Nephron progenitor cell (in vitro differentiated cells): ENCODE measurements around the gene ARMC7.
"Not testable (repeated sequence)": the region's sequence is repeated elsewhere in the genome, so short reads cannot be mapped to it uniquely, and the experiment has no call there.

Experiments used
- DNase-seq: peaks from one replicate; pipeline ENCODE4 v3.0.0; 2021
- H3K27ac Mint-ChIP-seq: 2 replicates; pipeline ENCODE4 v1.8.0; 2021; ENCODE audit warnings: mild to moderate bottlenecking, moderate library complexity, mixed read lengths
- H3K27me3 Mint-ChIP-seq: 2 replicates; pipeline ENCODE4 v1.8.0; 2021; ENCODE audit warnings: mild to moderate bottlenecking, low read depth, mixed read lengths; ENCODE audit not compliant: poor library complexity
- H3K36me3 Mint-ChIP-seq: 2 replicates; pipeline ENCODE4 v1.8.0; 2021; ENCODE audit warnings: low read depth, mixed read lengths
- H3K4me1 Mint-ChIP-seq: 2 replicates; pipeline ENCODE4 v1.8.0; 2021; ENCODE audit warnings: mixed read lengths
- H3K4me3 Mint-ChIP-seq: 2 replicates; pipeline ENCODE4 v1.8.0; 2021; ENCODE audit warnings: mild to moderate bottlenecking, moderate library complexity, mixed read lengths
- H3K9me3 Mint-ChIP-seq: 2 replicates; pipeline ENCODE4 v1.8.0; 2021; ENCODE audit warnings: mild to moderate bottlenecking, moderate library complexity, mixed read lengths
- TF ChIP-seq, protein P1 (sequence below): fragments of 200-600 bp; sonication (generic); IDR thresholded peaks from 2 replicates; pipeline ENCODE4 v1.5.0; 2021; ENCODE audit warnings: antibody characterized with exemption

ARMC7 gene

DNA sequence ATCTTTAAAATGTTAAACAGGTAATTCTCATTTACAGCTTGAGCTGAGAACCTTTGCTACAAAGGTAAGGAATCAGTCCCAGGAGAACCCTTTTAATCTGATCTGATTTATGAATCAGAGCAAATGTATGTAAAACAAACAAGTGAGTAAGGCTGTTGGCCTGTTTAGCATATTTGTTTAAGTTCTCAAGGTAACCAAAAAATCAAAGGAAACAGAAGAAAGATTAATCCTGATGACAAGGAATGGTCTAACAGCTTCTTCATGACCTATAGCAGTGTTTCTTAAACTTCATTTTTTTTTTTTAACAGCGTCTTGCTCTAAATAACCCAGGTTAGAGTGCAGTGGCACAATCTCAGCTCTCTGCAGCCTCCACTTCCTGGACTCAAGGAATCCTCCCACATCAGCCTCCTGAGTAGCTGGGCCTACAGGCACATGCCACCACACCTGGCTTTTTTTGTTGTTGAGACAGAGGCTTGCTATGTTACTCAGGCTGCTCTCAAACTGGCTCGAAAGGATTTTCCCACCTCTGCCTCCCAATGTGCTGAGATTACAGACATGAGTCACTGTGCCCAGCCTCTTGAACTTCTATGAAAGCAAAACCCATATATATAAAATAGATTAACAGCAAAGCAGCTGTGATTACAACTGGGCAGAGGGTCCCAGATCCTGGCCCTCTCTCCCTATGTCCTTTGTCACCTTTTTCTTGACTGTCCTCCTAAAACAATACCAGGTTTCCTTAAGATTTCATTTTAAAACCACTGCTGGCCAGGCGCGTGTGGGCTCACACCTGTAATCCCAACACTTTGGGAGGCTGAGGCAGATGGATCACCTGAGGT is 49.6 kb downstream of the ARMC7 start:
- H3K36me3 Mint-ChIP-seq = peaks cover 28% of the 10 kb centered on the region
- H3K27me3 Mint-ChIP-seq = no peaks in the 10 kb centered on the region
- peaks cover 10% of the 10 kb centered on the region for H3K4me1 Mint-ChIP-seq
- DNase-seq = no peak
- TF ChIP-seq, protein P1, sequence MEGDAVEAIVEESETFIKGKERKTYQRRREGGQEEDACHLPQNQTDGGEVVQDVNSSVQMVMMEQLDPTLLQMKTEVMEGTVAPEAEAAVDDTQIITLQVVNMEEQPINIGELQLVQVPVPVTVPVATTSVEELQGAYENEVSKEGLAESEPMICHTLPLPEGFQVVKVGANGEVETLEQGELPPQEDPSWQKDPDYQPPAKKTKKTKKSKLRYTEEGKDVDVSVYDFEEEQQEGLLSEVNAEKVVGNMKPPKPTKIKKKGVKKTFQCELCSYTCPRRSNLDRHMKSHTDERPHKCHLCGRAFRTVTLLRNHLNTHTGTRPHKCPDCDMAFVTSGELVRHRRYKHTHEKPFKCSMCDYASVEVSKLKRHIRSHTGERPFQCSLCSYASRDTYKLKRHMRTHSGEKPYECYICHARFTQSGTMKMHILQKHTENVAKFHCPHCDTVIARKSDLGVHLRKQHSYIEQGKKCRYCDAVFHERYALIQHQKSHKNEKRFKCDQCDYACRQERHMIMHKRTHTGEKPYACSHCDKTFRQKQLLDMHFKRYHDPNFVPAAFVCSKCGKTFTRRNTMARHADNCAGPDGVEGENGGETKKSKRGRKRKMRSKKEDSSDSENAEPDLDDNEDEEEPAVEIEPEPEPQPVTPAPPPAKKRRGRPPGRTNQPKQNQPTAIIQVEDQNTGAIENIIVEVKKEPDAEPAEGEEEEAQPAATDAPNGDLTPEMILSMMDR = no peak
- H3K27ac Mint-ChIP-seq = no peak overlapping the region
- peaks cover 5% of the 10 kb centered on the region for H3K9me3 Mint-ChIP-seq
- no peak overlapping the region for H3K4me3 Mint-ChIP-seq

DNA sequence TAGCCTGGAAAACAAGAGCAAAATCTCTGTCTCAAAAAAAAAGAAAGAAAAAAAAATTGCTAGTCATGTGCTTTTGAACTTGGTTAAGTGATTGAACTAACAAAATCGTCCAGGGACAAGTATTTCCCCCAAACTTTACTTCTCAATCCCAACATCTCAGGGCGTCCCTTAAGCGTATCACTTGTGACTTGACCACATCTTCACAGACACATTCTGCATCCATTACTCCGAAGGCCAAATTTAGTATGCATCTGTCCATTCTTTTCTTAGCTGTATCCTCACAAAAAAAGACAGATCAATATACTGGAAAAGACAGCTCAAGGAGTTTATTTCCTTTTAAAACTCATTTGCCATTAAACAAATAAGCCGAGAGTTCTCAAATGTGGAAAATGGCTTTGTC is 50.4 kb downstream of the ARMC7 start:
- TF ChIP-seq, protein P1 = no peak
- no peak for DNase-seq
- peaks cover 5% of the 10 kb centered on the region for H3K9me3 Mint-ChIP-seq
- H3K27me3 Mint-ChIP-seq = no peaks in the 10 kb centered on the region
- peaks cover 2% of the 10 kb centered on the region for H3K4me1 Mint-ChIP-seq
- no peak overlapping the region for H3K27ac Mint-ChIP-seq
- peaks cover 33% of the 10 kb centered on the region for H3K36me3 Mint-ChIP-seq
- no peak overlapping the region for H3K4me3 Mint-ChIP-seq

DNA sequence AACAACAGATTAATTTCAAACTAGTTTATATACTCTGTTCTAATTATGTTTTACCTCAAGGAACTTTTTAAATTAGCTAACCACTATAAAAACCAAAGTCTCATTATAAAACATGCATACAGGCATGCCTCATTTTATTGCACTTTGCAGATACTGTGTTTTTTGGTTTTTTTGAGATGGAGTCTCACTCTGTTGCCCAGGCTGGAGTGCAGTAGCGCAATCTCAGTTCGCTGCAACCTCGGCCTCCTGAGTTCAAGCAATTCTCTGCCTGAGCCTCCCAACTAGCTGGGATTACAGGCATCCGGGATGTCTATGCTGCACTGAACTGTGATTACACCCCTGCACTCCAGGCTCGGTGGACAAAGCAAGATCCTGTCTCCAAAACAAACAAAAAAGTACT is 53.3 kb downstream of the ARMC7 start:
- Mint-ChIP-seq H3K27ac (no peak overlapping the region), H3K36me3 (peaks cover 47% of the 10 kb centered on the region), H3K4me3 (no peak overlapping the region), H3K27me3 (no peaks in the 10 kb centered on the region), H3K9me3 (no peaks in the 10 kb centered on the region), H3K4me1 (no peaks in the 10 kb centered on the region)
- no peak for DNase-seq
- TF ChIP-seq, protein P1 = no peak

DNA sequence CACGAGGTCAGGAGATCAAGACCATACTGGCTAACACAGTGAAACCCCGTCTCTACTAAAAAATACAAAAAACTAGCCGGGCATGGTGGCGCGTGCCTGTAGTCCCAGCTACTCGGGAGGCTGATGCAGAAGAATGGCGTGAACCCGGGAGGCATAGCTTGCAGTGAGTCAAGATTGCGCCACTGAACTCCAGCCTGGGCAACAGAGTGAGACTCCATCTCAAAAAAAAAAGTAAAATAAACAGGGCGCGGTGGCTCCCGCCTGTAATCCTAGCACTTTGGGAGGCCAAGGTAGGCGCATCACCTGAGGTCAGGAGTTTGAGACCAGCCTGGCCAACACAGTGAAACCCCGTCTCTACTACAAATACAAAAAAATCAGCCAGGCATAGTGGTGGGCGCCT is 54.8 kb downstream of the ARMC7 start:
- H3K4me1 Mint-ChIP-seq, H3K4me3 Mint-ChIP-seq, H3K27ac Mint-ChIP-seq, H3K9me3 Mint-ChIP-seq, DNase-seq, H3K27me3 Mint-ChIP-seq: not testable (repeated sequence)
- H3K36me3 Mint-ChIP-seq = peaks cover 53% of the 10 kb centered on the region

DNA sequence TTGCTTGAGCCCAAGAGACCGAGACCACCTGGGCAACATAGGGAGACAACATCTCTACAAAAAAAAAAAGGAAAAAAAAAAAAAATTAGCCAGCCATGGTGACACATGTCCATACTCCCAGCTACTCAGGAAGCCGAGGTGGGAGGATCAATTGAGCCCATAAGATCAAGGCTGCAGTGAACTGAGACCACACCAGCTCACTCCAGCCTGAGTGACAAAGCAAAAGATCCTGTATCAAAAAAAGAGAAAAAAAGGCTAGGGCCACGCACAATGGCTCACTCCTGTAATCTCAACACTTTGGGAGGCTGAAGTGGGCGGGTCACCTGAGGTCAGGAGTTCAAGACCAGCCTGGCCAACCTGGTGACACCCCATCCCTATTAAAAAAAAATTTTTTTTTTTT is 59.2 kb downstream of the ARMC7 start:
- no peaks in the 10 kb centered on the region for H3K9me3 Mint-ChIP-seq
- TF ChIP-seq, protein P1 = no peak
- H3K36me3 Mint-ChIP-seq = peaks cover 68% of the 10 kb centered on the region
- H3K4me1 Mint-ChIP-seq = no peaks in the 10 kb centered on the region
- no peak overlapping the region for H3K4me3 Mint-ChIP-seq
- H3K27ac Mint-ChIP-seq = peak overlapping the region; percentile 91
- no peaks in the 10 kb centered on the region for H3K27me3 Mint-ChIP-seq
- no peak for DNase-seq

DNA sequence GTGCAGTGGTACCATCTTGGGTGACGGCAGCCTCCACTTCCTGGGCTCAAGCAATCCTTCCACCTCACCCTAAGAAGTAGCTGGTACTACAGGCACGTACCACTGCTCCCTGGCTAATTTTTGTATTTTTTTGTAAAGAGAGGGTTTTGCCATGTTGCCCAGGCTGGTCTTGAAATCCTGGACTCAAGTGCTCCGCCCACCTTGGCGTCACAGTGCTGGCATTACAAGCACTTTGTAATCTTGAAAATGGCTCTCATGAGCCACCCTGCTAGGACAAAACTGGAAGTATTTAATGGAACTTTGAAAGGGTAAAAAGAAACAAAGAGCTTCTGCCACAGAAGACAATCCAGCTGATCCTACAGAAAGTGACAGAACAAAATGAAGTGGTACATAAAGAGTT is 63.8 kb downstream of the ARMC7 start:
- Mint-ChIP-seq H3K4me1 (no peaks in the 10 kb centered on the region), H3K27ac (no peak overlapping the region), H3K27me3 (no peaks in the 10 kb centered on the region), H3K36me3 (peaks cover 57% of the 10 kb centered on the region), H3K4me3 (no peak overlapping the region), H3K9me3 (no peaks in the 10 kb centered on the region)
- no peak for DNase-seq
- TF ChIP-seq, protein P1 = no peak
